B cell (primary cell): Measurements from ENCODE around the gene KRTAP12-4. TPM values are rescaled to one million over a fixed set of nuclear protein-coding genes. Genes with fewer than 3 reads are reported as not detected.

Source experiments
- ATAC-seq: fragments of 200-7000 bp; cut with Tn5 transposase; one replicate; pipeline ENCODE4 v1.10.0; 2021; ENCODE audit warnings: low read depth, mild to moderate bottlenecking, moderate number of reproducible peaks, moderate library complexity
- CTCF ChIA-PET: fragments of 350-600 bp; sonication (Branson Sonifier 250); formaldehyde crosslinking; loops from one replicate; lab custom pipeline; 2021; ENCODE audit warnings: antibody characterized with exemption, inconsistent platforms; lab: Charles Lee
- POLR2A ChIA-PET: fragments of 350-600 bp; sonication (Branson Sonifier 250); formaldehyde crosslinking; loops from one replicate; lab custom pipeline; 2021; ENCODE audit warnings: antibody characterized with exemption; lab: Charles Lee
- DNase-seq: peaks from one replicate; pipeline ENCODE4 v3.0.0; 2013
- H2AFZ ChIP-seq: 2 replicates; pipeline ENCODE4 v1.6.1; 2012; ENCODE audit warnings: mild to moderate bottlenecking, low read depth, low read length; ENCODE audit not compliant: insufficient read depth, poor library complexity, severe bottlenecking
- H3K27ac ChIP-seq, 2 donors: 1 replicate in 1 of 2; 2 replicates in 1 of 2; pipeline ENCODE4 v1.5.1; 2012 to 2013; ENCODE audit warnings: low read length in 2 of 2, mild to moderate bottlenecking in 2 of 2, moderate library complexity in 1 of 2
- H3K27me3 ChIP-seq, 4 experiments: fragments of 200-600 bp in 1 of 4; sonication (generic) in 1 of 4; replicated peaks in 1 of 4; 1 replicate in 2 of 4; 2 replicates in 2 of 4; pipeline versions ENCODE4 v1.6.1 to v1.7.0; 2013 to 2016; ENCODE audit warnings: low read length in 3 of 4, mild to moderate bottlenecking in 2 of 4, mixed read lengths in 1 of 4, moderate library complexity in 1 of 4; ENCODE audit not compliant: insufficient read depth in 4 of 4, control insufficient read depth in 3 of 4; ENCODE audit errors: control extremely low read depth in 1 of 4
- H3K36me3 ChIP-seq, 2 experiments: replicated peaks in 1 of 2; 1 replicate in 1 of 2; 2 replicates in 1 of 2; pipeline versions ENCODE4 v1.6.1 to v1.7.1; 2013; ENCODE audit warnings: low read length in 1 of 2; ENCODE audit not compliant: insufficient read depth in 2 of 2, control insufficient read depth in 1 of 2; ENCODE audit errors: control extremely low read depth in 1 of 2, extremely low read depth in 1 of 2
- H3K4me1 ChIP-seq, 2 donors: fragments of 200-600 bp in 1 of 2; sonication (generic) in 1 of 2; 1 replicate in 1 of 2; 2 replicates in 1 of 2; pipeline versions ENCODE4 v1.5.1 to v1.6.1; 2013 to 2017; ENCODE audit warnings: low read length in 2 of 2; ENCODE audit not compliant: control insufficient read depth in 2 of 2, insufficient read depth in 2 of 2
- H3K4me2 ChIP-seq: replicated peaks from 2 replicates; pipeline ENCODE3; 2012; ENCODE audit warnings: mild to moderate bottlenecking, low read depth, low read length; ENCODE audit not compliant: poor library complexity, severe bottlenecking
- H3K4me3 ChIP-seq, 5 experiments: fragments of 200-600 bp in 1 of 5; sonication (generic) in 1 of 5; 1 replicate in 3 of 5; 2 replicates in 2 of 5; pipeline versions ENCODE4 v1.5.1 to v1.7.0; 2011 to 2016; ENCODE audit warnings: low read length in 4 of 5, mild to moderate bottlenecking in 4 of 5, low read depth in 2 of 5, control low read depth in 1 of 5, moderate library complexity in 1 of 5; ENCODE audit not compliant: insufficient read depth in 1 of 5; ENCODE audit errors: control extremely low read depth in 1 of 5, extremely low read depth in 1 of 5
- H3K79me2 ChIP-seq: fragments of 200-600 bp; sonication (generic); one replicate; pipeline ENCODE4 v1.6.0; 2016; ENCODE audit warnings: low read length; ENCODE audit not compliant: control insufficient read depth, insufficient read depth
- H3K9ac ChIP-seq: fragments of 200-600 bp; sonication (generic); 2 replicates; pipeline ENCODE4 v1.6.1; 2017; ENCODE audit warnings: mild to moderate bottlenecking, low read length, moderate library complexity
- H3K9me3 ChIP-seq, 3 donors: one replicate each; pipeline versions ENCODE4 v1.6.1 to v1.7.1; 2013; ENCODE audit warnings: low read length in 2 of 3; ENCODE audit not compliant: control insufficient read depth in 2 of 3, insufficient read depth in 1 of 3; ENCODE audit errors: control extremely low read depth in 1 of 3
- H4K20me1 ChIP-seq: 2 replicates; pipeline ENCODE4 v1.6.0; 2012; ENCODE audit warnings: mild to moderate bottlenecking, low read length; ENCODE audit not compliant: insufficient read depth, control insufficient read depth, poor library complexity, severe bottlenecking
- H3K27ac Mint-ChIP-seq: one replicate; pipeline ENCODE4 v1.8.0; 2021; ENCODE audit warnings: mixed read lengths
- H3K27me3 Mint-ChIP-seq: one replicate; pipeline ENCODE4 v1.8.0; 2021; ENCODE audit warnings: mixed read lengths
- H3K4me1 Mint-ChIP-seq: one replicate; pipeline ENCODE4 v1.8.0; 2021; ENCODE audit warnings: mixed read lengths
- H3K4me3 Mint-ChIP-seq: one replicate; pipeline ENCODE4 v1.8.0; 2021; ENCODE audit warnings: mixed read lengths
- H3K9me3 Mint-ChIP-seq: one replicate; pipeline ENCODE4 v1.8.0; 2022; ENCODE audit warnings: mixed read lengths; ENCODE audit not compliant: insufficient read depth
- CTCF ChIP-seq: fragments of 200-600 bp; IDR thresholded peaks from one replicate; pipeline ENCODE4 v1.8.0; 2022; ENCODE audit warnings: antibody characterized with exemption, mild to moderate bottlenecking
- EZH2 ChIP-seq: IDR thresholded peaks from 2 replicates; pipeline ENCODE4 v1.6.1; 2012; ENCODE audit warnings: borderline replicate concordance, low read depth, mild to moderate bottlenecking, moderate library complexity, low read length; ENCODE audit not compliant: insufficient read depth, poor library complexity, severe bottlenecking
- WGBS: methylation state at CpG from one replicate; pipeline ENCODE4 v1.1.5; 2013; ENCODE audit warnings: missing lambda C conversion rate; ENCODE audit not compliant: insufficient coverage; 5-methylcytosine and 5-hydroxymethylcytosine counted together
- intact Hi-C: fragments of 100-400 bp; cut with micrococcal nuclease; formaldehyde crosslinking; loops from one replicate; pipeline ENCODE4 v1.10.0; 2022
- polyA plus RNA-seq: library from polyadenylated mRNA; depleted of rRNA; stranded (reverse); fragments of >200 nt; gene quantifications from 2 replicates; pipeline ENCODE4 v1.2.3, GENCODE V29; 2012
- total RNA-seq, 2 donors: library from RNA; stranded (reverse); fragments of 120-200 nt in 1 of 2; gene quantifications; 1 replicate in 1 of 2; 2 replicates in 1 of 2; pipeline versions ENCODE4 v1.2.3 to v1.2.4, GENCODE V29; 2013 to 2022

KRTAP12-4 gene
- total and polyA plus RNA-seq, 2 donors (not counting 1 experiment from before 2014, with no cell fraction given): not detected

GRCh38 chr21:44650973-44651675, 3.3 kb downstream of the KRTAP12-4 start:
- ChIA-PET CTCF (no interaction called here), POLR2A (no interaction called here)
- H3K9me3 Mint-ChIP-seq: peaks cover 3% of the 10 kb centered on the region
- no peaks in the 10 kb centered on the region for H3K79me2 ChIP-seq
- no peaks in the 10 kb centered on the region for H4K20me1 ChIP-seq
- ATAC-seq (no peak), DNase-seq (no peak)
- H3K9me3 ChIP-seq: peaks cover 2 to 20% (median 3%) of the 10 kb centered on the region in 3 donors
- H3K4me2 ChIP-seq: no peak overlapping the region
- 86% methylated on average over 11 of the region's 12 CpGs for WGBS
- intact Hi-C loops: no loop called here
- H3K36me3 ChIP-seq: no peaks in the 10 kb centered on the region
- no peak overlapping the region for H3K27ac ChIP-seq
- H3K4me1 ChIP-seq: no peaks in the 10 kb centered on the region
- no peak overlapping the region for H3K27ac Mint-ChIP-seq
- TF ChIP-seq EZH2 (no peak), CTCF (no peak)
- peaks cover 6% of the 10 kb centered on the region for H3K27me3 Mint-ChIP-seq
- H3K27me3 ChIP-seq: peaks cover 0 to 2% (median 0%) of the 10 kb centered on the region in 4 experiments
- no peak overlapping the region for H3K9ac ChIP-seq
- no peak overlapping the region for H2AFZ ChIP-seq
- no peak overlapping the region for H3K4me3 ChIP-seq
- no peak overlapping the region for H3K4me3 Mint-ChIP-seq
- no peaks in the 10 kb centered on the region for H3K4me1 Mint-ChIP-seq

GRCh38 chr21:44650265-44650972, 4.0 kb downstream of the KRTAP12-4 start:
- H3K4me3 Mint-ChIP-seq: no peak overlapping the region
- intact Hi-C loops: no loop called here
- no peaks in the 10 kb centered on the region for H3K4me1 ChIP-seq
- DNase-seq (no peak), ATAC-seq (no peak)
- no peaks in the 10 kb centered on the region for H3K9me3 Mint-ChIP-seq
- H3K27me3 ChIP-seq: peaks cover 0 to 2% (median 0%) of the 10 kb centered on the region in 4 experiments
- H4K20me1 ChIP-seq: no peaks in the 10 kb centered on the region
- no peaks in the 10 kb centered on the region for H3K36me3 ChIP-seq
- POLR2A ChIA-PET: no interaction called here
- H3K79me2 ChIP-seq: no peaks in the 10 kb centered on the region
- no peak overlapping the region for H3K4me3 ChIP-seq
- no peak overlapping the region for H3K9ac ChIP-seq
- 91% methylated on average over 19 of the region's 20 CpGs for WGBS
- TF ChIP-seq CTCF (no peak), EZH2 (no peak)
- H3K4me2 ChIP-seq: no peak overlapping the region
- peaks cover 0 to 15% (median 0%) of the 10 kb centered on the region in 3 donors for H3K9me3 ChIP-seq
- no peaks in the 10 kb centered on the region for H3K4me1 Mint-ChIP-seq
- no peak overlapping the region for H3K27ac ChIP-seq
- no peak overlapping the region for H3K27ac Mint-ChIP-seq
- peaks cover 6% of the 10 kb centered on the region for H3K27me3 Mint-ChIP-seq
- CTCF ChIA-PET: no interaction called here
- no peak overlapping the region for H2AFZ ChIP-seq
